K562 (cell line): Measurements from ENCODE around the gene MTERF2. TPM values are rescaled to one million over a fixed set of nuclear protein-coding genes. Genes with fewer than 3 reads are reported as not detected.

ENCODE experiments used
- ADNP ChIP-seq: fragments of 200-800 bp; sonication (Bioruptor generic); IDR thresholded peaks from 2 replicates; pipeline ENCODE4 v1.6.1; 2016; ENCODE audit warnings: missing genetic modification characterization, missing compliant biosample characterization
- ATF3 ChIP-seq, 2 experiments: fragments of 450-650 bp in 1 of 2; sonication (generic) in 1 of 2; formaldehyde crosslinking in 1 of 2; IDR thresholded peaks in 1 of 2; conservative IDR thresholded peaks in 1 of 2; 2 replicates each; pipeline versions ENCODE4 v1.6.1 to v1.8.1; 2016 to 2023; ENCODE audit warnings: mild to moderate bottlenecking in 2 of 2, moderate library complexity in 2 of 2, inconsistent platforms in 1 of 2, missing genetic modification reagents in 1 of 2
- CEBPZ ChIP-seq: fragments of 150-350 bp; IDR thresholded peaks from 2 replicates; pipeline ENCODE4 v1.6.1; 2014; ENCODE audit warnings: low read depth, mild to moderate bottlenecking, low read length, borderline replicate concordance
- CHD2 ChIP-seq: IDR thresholded peaks from 2 replicates; pipeline ENCODE4 v1.6.1; 2011; ENCODE audit warnings: low read depth, low read length
- DDX20 ChIP-seq: fragments of 450-650 bp; IDR thresholded peaks from 2 replicates; pipeline ENCODE4 v1.6.1; 2016; ENCODE audit warnings: missing genetic modification characterization, low read depth, mild to moderate bottlenecking, missing compliant biosample characterization, moderate library complexity
- EP400 ChIP-seq: fragments of 450-650 bp; IDR thresholded peaks from 2 replicates; pipeline ENCODE4 v1.6.1; 2017; ENCODE audit warnings: antibody characterized with exemption, mild to moderate bottlenecking, moderate library complexity
- FOSL1 ChIP-seq: fragments of 200-800 bp; sonication (Bioruptor generic); conservative IDR thresholded peaks from 2 replicates; pipeline ENCODE4 v1.6.1; 2016; ENCODE audit warnings: missing genetic modification characterization, missing compliant biosample characterization
- HIVEP1 ChIP-seq: fragments of 250-450 bp; sonication (Bioruptor Pico); IDR thresholded peaks from 2 replicates; pipeline ENCODE4 v1.4.0; 2020; ENCODE audit warnings: mild to moderate bottlenecking
- RB1 ChIP-seq: fragments of 450-650 bp; IDR thresholded peaks from 2 replicates; pipeline ENCODE4 v1.6.1; 2017; ENCODE audit warnings: low read depth, mild to moderate bottlenecking
- RBM25 ChIP-seq: fragments of 200-400 bp; formaldehyde crosslinking; IDR thresholded peaks from 2 replicates; pipeline ENCODE4 v1.6.1; 2018; ENCODE audit warnings: low read length, low read depth, moderate library complexity; ENCODE audit not compliant: severe bottlenecking
- SP1 ChIP-seq: sonication (generic); formaldehyde crosslinking; IDR thresholded peaks from 2 replicates; pipeline ENCODE4 v1.8.1; 2022; ENCODE audit warnings: mild to moderate bottlenecking, missing genetic modification reagents
- USF1 ChIP-seq: sonication (generic); formaldehyde crosslinking; IDR thresholded peaks from 2 replicates; pipeline ENCODE4 v1.9.0; 2022; ENCODE audit warnings: mild to moderate bottlenecking, missing genetic modification reagents
- ZBTB1 ChIP-seq: sonication (generic); formaldehyde crosslinking; IDR thresholded peaks from 2 replicates; pipeline ENCODE4 v1.8.1; 2023; ENCODE audit warnings: missing genetic modification reagents, low read depth, mild to moderate bottlenecking, borderline replicate concordance
- polyA plus RNA-seq, 8 experiments: library from polyadenylated mRNA; depleted of rRNA in 4 of 8; stranded (reverse) in 5 of 8; unstranded in 3 of 8; fragments of >200 nt; fragmentation: Nextera tagmentation in 2 of 8; fragmentation: Illumina TruSeq in 1 of 8; extraction: Ambion mirVana in 2 of 8; extraction: Trizol in 1 of 8; gene quantifications; 2 replicates each; pipeline versions ENCODE4 v1.2.1 to v1.2.3, GENCODE V29; 2011 to 2014; ENCODE audit warnings: inconsistent platforms in 1 of 8, missing spikeins in 1 of 8
- total RNA-seq, 7 experiments: library from RNA; depleted of rRNA in 6 of 7; stranded (reverse); fragments of >200 nt in 6 of 7; fragmentation: Illumina TruSeq in 2 of 7; extraction: Trizol in 2 of 7; gene quantifications; 2 replicates each; pipeline versions ENCODE4 v1.2.1 to v1.2.3, GENCODE V29; 2011 to 2021; ENCODE audit warnings: low replicate concordance in 1 of 7
- TF ChIP-seq, protein P1 (sequence below), 3 experiments: IDR thresholded peaks in 2 of 3; conservative IDR thresholded peaks in 1 of 3; 2 replicates each; pipeline ENCODE4 v1.5.1; 2011 to 2012; ENCODE audit warnings: low read length in 3 of 3, mild to moderate bottlenecking in 3 of 3, control low read depth in 2 of 3, improper control_type of control experiment in 1 of 3, inconsistent platforms in 1 of 3, low read depth in 1 of 3, mixed read lengths in 1 of 3, moderate library complexity in 1 of 3; ENCODE audit not compliant: insufficient read depth in 2 of 3
- TF ChIP-seq, protein P2 (sequence below): fragments of 250-450 bp; sonication (Bioruptor Pico); IDR thresholded peaks from 2 replicates; pipeline ENCODE4 v1.8.0; 2021; ENCODE audit warnings: mild to moderate bottlenecking, moderate library complexity

Gene MTERF2
- total and polyA plus RNA-seq, 9 of the 15 experiments (the other 6 are each of a cell fraction or from before 2014, with no cell fraction given), result 10.0 to 63.2 (median 33.2) TPM

- no peak for TF ChIP-seq USF1 (CRISPR knock-in tag)
- TF ChIP-seq, protein P1, sequence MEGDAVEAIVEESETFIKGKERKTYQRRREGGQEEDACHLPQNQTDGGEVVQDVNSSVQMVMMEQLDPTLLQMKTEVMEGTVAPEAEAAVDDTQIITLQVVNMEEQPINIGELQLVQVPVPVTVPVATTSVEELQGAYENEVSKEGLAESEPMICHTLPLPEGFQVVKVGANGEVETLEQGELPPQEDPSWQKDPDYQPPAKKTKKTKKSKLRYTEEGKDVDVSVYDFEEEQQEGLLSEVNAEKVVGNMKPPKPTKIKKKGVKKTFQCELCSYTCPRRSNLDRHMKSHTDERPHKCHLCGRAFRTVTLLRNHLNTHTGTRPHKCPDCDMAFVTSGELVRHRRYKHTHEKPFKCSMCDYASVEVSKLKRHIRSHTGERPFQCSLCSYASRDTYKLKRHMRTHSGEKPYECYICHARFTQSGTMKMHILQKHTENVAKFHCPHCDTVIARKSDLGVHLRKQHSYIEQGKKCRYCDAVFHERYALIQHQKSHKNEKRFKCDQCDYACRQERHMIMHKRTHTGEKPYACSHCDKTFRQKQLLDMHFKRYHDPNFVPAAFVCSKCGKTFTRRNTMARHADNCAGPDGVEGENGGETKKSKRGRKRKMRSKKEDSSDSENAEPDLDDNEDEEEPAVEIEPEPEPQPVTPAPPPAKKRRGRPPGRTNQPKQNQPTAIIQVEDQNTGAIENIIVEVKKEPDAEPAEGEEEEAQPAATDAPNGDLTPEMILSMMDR (IDR thresholded peaks at IDR 0.05 in 2 of 3, conservative IDR thresholded peaks at IDR 0.05 in 1 of 3; ENCODE audit: insufficient read depth in 2 of 3, low read depth in 1 of 3, low read length in 3 of 3), result no peak
- TF ChIP-seq ZBTB1 (CRISPR knock-in tag), result no peak
- TF ChIP-seq, protein P2, sequence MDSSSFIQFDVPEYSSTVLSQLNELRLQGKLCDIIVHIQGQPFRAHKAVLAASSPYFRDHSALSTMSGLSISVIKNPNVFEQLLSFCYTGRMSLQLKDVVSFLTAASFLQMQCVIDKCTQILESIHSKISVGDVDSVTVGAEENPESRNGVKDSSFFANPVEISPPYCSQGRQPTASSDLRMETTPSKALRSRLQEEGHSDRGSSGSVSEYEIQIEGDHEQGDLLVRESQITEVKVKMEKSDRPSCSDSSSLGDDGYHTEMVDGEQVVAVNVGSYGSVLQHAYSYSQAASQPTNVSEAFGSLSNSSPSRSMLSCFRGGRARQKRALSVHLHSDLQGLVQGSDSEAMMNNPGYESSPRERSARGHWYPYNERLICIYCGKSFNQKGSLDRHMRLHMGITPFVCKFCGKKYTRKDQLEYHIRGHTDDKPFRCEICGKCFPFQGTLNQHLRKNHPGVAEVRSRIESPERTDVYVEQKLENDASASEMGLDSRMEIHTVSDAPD, result no peak
- no peak for TF ChIP-seq SP1 (CRISPR knock-in tag)
- TF ChIP-seq HIVEP1 (CRISPR knock-in tag), result no peak
- TF ChIP-seq FOSL1 (tag), result 0 out of 2 replicates have a peak, but pooled peaks have one; percentile 15
- TF ChIP-seq CEBPZ, result no peak
- no peak for TF ChIP-seq EP400
- peak; percentile 60 for TF ChIP-seq RBM25
- TF ChIP-seq ADNP (tag), result peak; percentile 48; the same call in 1 of the 2 replicates
- TF ChIP-seq DDX20, result no peak
- no peak for TF ChIP-seq RB1
- peak; percentile 23; the same call in 1 of the 2 replicates for TF ChIP-seq ATF3 (IDR thresholded peaks at IDR 0.05)
- no peak for TF ChIP-seq ATF3 (CRISPR knock-in tag; conservative IDR thresholded peaks at IDR 0.05)
- TF ChIP-seq CHD2, result no peak
These were observed 33.3 kb downstream of the MTERF2 start (continued) for GRCh38 chr12:106953352-106954250.
